H1 (cell line): ENCODE data around the gene CTTNBP2. TPM values are rescaled to one million over a fixed set of nuclear protein-coding genes. Genes with fewer than 3 reads are reported as not detected.

Experiments used
- CTCF ChIA-PET: fragments of 300-600 bp; sonication (Branson Sonifier 250); formaldehyde crosslinking; loops from one replicate; lab custom pipeline; 2021; ENCODE audit not compliant: partially characterized antibody; lab: Charles Lee
- POLR2A ChIA-PET: fragments of 300-600 bp; sonication (Branson Sonifier 250); formaldehyde crosslinking; loops from one replicate; lab custom pipeline; 2021; ENCODE audit warnings: inconsistent platforms; ENCODE audit not compliant: partially characterized antibody; lab: Charles Lee
- DNase-seq, 2 experiments: peaks; one replicate each; pipeline versions ENCODE4 v3.0.0 to v3.0.0-alpha.2; 2010 to 2022; ENCODE audit warnings: low spot score in 2 of 2, low read depth in 1 of 2, mixed read lengths in 1 of 2
- FAIRE-seq: peaks from 2 replicates; lab custom pipeline; 2011; peaks lifted over from hg19 to GRCh38; lab: Jason Lieb, UNC
- H2AFZ ChIP-seq: 2 replicates; pipeline ENCODE4 v1.8.1; 2012; ENCODE audit warnings: low read length, inconsistent platforms
- H2AK5ac ChIP-seq: 2 replicates; pipeline ENCODE4 v1.6.1; 2013; ENCODE audit warnings: low read depth, low read length
- H2BK120ac ChIP-seq: replicated peaks from 2 replicates; pipeline ENCODE3; 2013; ENCODE audit warnings: low read depth, low read length, inconsistent platforms
- H2BK12ac ChIP-seq: 2 replicates; pipeline ENCODE4 v1.6.1; 2013; ENCODE audit warnings: low read depth, low read length
- H2BK15ac ChIP-seq: 2 replicates; pipeline ENCODE4 v1.6.1; 2013; ENCODE audit warnings: low read length
- H2BK20ac ChIP-seq: 2 replicates; pipeline ENCODE4 v1.6.1; 2013; ENCODE audit warnings: low read length
- H2BK5ac ChIP-seq: 2 replicates; pipeline ENCODE4 v1.6.1; 2013; ENCODE audit warnings: low read depth, low read length
- H3K14ac ChIP-seq: 2 replicates; pipeline ENCODE4 v1.6.1; 2013; ENCODE audit warnings: inconsistent platforms; ENCODE audit not compliant: insufficient read length
- H3K18ac ChIP-seq: 2 replicates; pipeline ENCODE4 v1.6.1; 2013; ENCODE audit warnings: low read length; ENCODE audit errors: extremely low read depth
- H3K23ac ChIP-seq: 2 replicates; pipeline ENCODE4 v1.6.1; 2013; ENCODE audit warnings: inconsistent platforms; ENCODE audit not compliant: insufficient read length
- H3K23me2 ChIP-seq: 2 replicates; pipeline ENCODE4 v1.6.1; 2013; ENCODE audit warnings: low read depth, low read length
- H3K27ac ChIP-seq: 2 replicates; pipeline ENCODE4 v1.6.1; 2011; ENCODE audit warnings: low read depth, low read length, inconsistent platforms
- H3K27me3 ChIP-seq, 4 experiments: replicated peaks in 1 of 4; 1 replicate in 1 of 4; 2 replicates in 3 of 4; pipeline versions ENCODE4 v1.6.1 to v1.8.1; 2011 to 2013; ENCODE audit warnings: low read length in 3 of 4, mild to moderate bottlenecking in 3 of 4, inconsistent platforms in 2 of 4, mixed read lengths in 2 of 4, moderate library complexity in 1 of 4; ENCODE audit not compliant: control insufficient read depth in 3 of 4, insufficient read depth in 3 of 4; ENCODE audit errors: extremely low read depth in 1 of 4
- H3K36me3 ChIP-seq, 4 experiments: 2 replicates each; pipeline versions ENCODE4 v1.6.1 to v1.8.1; 2011 to 2013; ENCODE audit warnings: mild to moderate bottlenecking in 4 of 4, low read length in 3 of 4, moderate library complexity in 2 of 4, control low read depth in 1 of 4, inconsistent platforms in 1 of 4; ENCODE audit not compliant: insufficient read depth in 4 of 4, control insufficient read depth in 2 of 4
- H3K4ac ChIP-seq: replicated peaks from 2 replicates; pipeline ENCODE3; 2013; ENCODE audit warnings: low read length, low read depth, mixed read lengths, inconsistent platforms; ENCODE audit not compliant: insufficient read length
- H3K4me1 ChIP-seq, 4 experiments: replicated peaks in 1 of 4; 1 replicate in 1 of 4; 2 replicates in 3 of 4; pipeline versions ENCODE4 v1.6.1 to v1.8.1; 2011 to 2013; ENCODE audit warnings: low read length in 3 of 4, inconsistent platforms in 2 of 4, mixed read lengths in 1 of 4; ENCODE audit not compliant: insufficient read depth in 4 of 4, control insufficient read depth in 3 of 4
- H3K4me2 ChIP-seq, 2 experiments: 2 replicates each; pipeline versions ENCODE4 v1.6.1 to v1.8.1; 2011 to 2013; ENCODE audit warnings: low read depth in 2 of 2, low read length in 2 of 2, control low read depth in 1 of 2, inconsistent platforms in 1 of 2, mild to moderate bottlenecking in 1 of 2; ENCODE audit not compliant: insufficient read depth in 1 of 2
- H3K4me3 ChIP-seq, 4 experiments: fragments of 200-600, 300-600 bp in 1 of 4; sonication (generic), shearing (Covaris generic), sonication (Bioruptor Twin) in 1 of 4; 2 replicates each; pipeline versions ENCODE4 v1.5.1 to v1.8.1; 2011 to 2016; ENCODE audit warnings: low read length in 4 of 4, low read depth in 3 of 4, control low read depth in 2 of 4, inconsistent platforms in 2 of 4, mild to moderate bottlenecking in 2 of 4, mixed read lengths in 1 of 4, moderate library complexity in 1 of 4; ENCODE audit not compliant: insufficient read depth in 2 of 4; ENCODE audit errors: extremely low read depth in 1 of 4
- H3K56ac ChIP-seq: replicated peaks from 2 replicates; pipeline ENCODE3; 2013; ENCODE audit warnings: low read depth, mild to moderate bottlenecking, mixed read lengths, low read length, inconsistent platforms; ENCODE audit not compliant: insufficient read length
- H3K79me1 ChIP-seq: 2 replicates; pipeline ENCODE4 v1.6.1; 2013; ENCODE audit warnings: low read depth, low read length, control low read depth
- H3K79me2 ChIP-seq, 2 experiments: 2 replicates each; pipeline versions ENCODE4 v1.6.1 to v1.8.1; 2012 to 2013; ENCODE audit warnings: low read length in 2 of 2, mild to moderate bottlenecking in 2 of 2, inconsistent platforms in 1 of 2; ENCODE audit not compliant: insufficient read depth in 2 of 2, control insufficient read depth in 1 of 2
- H3K9ac ChIP-seq, 4 experiments: replicated peaks in 1 of 4; 1 replicate in 1 of 4; 2 replicates in 3 of 4; pipeline versions ENCODE4 v1.6.1 to v1.8.1; 2011 to 2013; ENCODE audit warnings: low read depth in 3 of 4, low read length in 3 of 4, control low read depth in 2 of 4, mild to moderate bottlenecking in 2 of 4, moderate library complexity in 2 of 4, inconsistent platforms in 1 of 4; ENCODE audit errors: extremely low read depth in 1 of 4
- H3K9me3 ChIP-seq, 2 experiments: 2 replicates each; pipeline versions ENCODE4 v1.6.1 to v1.8.1; 2012 to 2013; ENCODE audit warnings: mild to moderate bottlenecking in 2 of 2, moderate library complexity in 2 of 2, control low read depth in 1 of 2, inconsistent platforms in 1 of 2, low read depth in 1 of 2, low read length in 1 of 2, mixed read lengths in 1 of 2; ENCODE audit not compliant: insufficient read depth in 2 of 2
- H4K20me1 ChIP-seq, 2 experiments: replicated peaks in 1 of 2; 2 replicates each; pipeline versions ENCODE3 to v1.8.1; 2011 to 2013; ENCODE audit warnings: inconsistent platforms in 2 of 2, low read length in 2 of 2, mild to moderate bottlenecking in 1 of 2; ENCODE audit not compliant: insufficient read depth in 2 of 2, control insufficient read depth in 1 of 2
- H4K5ac ChIP-seq: 2 replicates; pipeline ENCODE4 v1.6.1; 2013; ENCODE audit warnings: low read length, low read depth, mixed read lengths, inconsistent platforms; ENCODE audit not compliant: insufficient read length
- H4K8ac ChIP-seq: 2 replicates; pipeline ENCODE4 v1.8.0; 2013; ENCODE audit warnings: mild to moderate bottlenecking, moderate library complexity, low read length, inconsistent platforms; ENCODE audit not compliant: insufficient read depth; ENCODE audit errors: extremely low read depth
- H4K91ac ChIP-seq: replicated peaks from 2 replicates; pipeline ENCODE3; 2013; ENCODE audit warnings: low read length, mixed read lengths, inconsistent platforms; ENCODE audit not compliant: insufficient read length
- BRCA1 ChIP-seq: IDR thresholded peaks from 2 replicates; pipeline ENCODE4 v1.6.1; 2012; ENCODE audit warnings: low read depth, low read length, improper control_type of control experiment
- CHD1 ChIP-seq: IDR thresholded peaks from 2 replicates; pipeline ENCODE4 v1.6.1; 2012; ENCODE audit warnings: low read depth, low read length, improper control_type of control experiment
- CHD2 ChIP-seq: IDR thresholded peaks from 2 replicates; pipeline ENCODE4 v1.6.1; 2012; ENCODE audit warnings: low read length, improper control_type of control experiment
- CREB1 ChIP-seq: IDR thresholded peaks from 2 replicates; pipeline ENCODE4 v1.6.1; 2012; ENCODE audit warnings: inconsistent platforms
- CTBP2 ChIP-seq: IDR thresholded peaks from 2 replicates; pipeline ENCODE4 v1.7.0; 2011; ENCODE audit warnings: borderline replicate concordance, mild to moderate bottlenecking, moderate library complexity, mixed read lengths, low read length; ENCODE audit not compliant: insufficient read depth, insufficient read length
- GABPA ChIP-seq: IDR thresholded peaks from 2 replicates; pipeline ENCODE4 v1.6.1; 2011; ENCODE audit warnings: mild to moderate bottlenecking, low read length, moderate library complexity, borderline replicate concordance; ENCODE audit not compliant: insufficient read depth
- NRF1 ChIP-seq: IDR thresholded peaks from 2 replicates; pipeline ENCODE4 v1.6.1; 2011; ENCODE audit warnings: mild to moderate bottlenecking, low read depth, low read length, improper control_type of control experiment
- SP2 ChIP-seq: IDR thresholded peaks from 2 replicates; pipeline ENCODE4 v1.6.1; 2012; ENCODE audit warnings: mild to moderate bottlenecking, low read length, inconsistent platforms
- TAF1 ChIP-seq: IDR thresholded peaks from 2 replicates; pipeline ENCODE4 v1.6.1; 2011; ENCODE audit warnings: mild to moderate bottlenecking, low read depth, low read length
- WGBS, 2 experiments: shearing (Covaris generic) in 1 of 2; methylation state at CpG; one replicate each; pipeline versions ENCODE4 v1.1.6 to v1.1.7; 2013 to 2015; ENCODE audit warnings: low lambda C conversion rate in 2 of 2, mixed read lengths in 2 of 2, inconsistent platforms in 1 of 2, low coverage in 1 of 2, missing lambda C conversion rate in 1 of 2; ENCODE audit not compliant: insufficient replicate concordance in 2 of 2, insufficient coverage in 1 of 2, insufficient read length in 1 of 2; ENCODE audit errors: extremely low coverage in 1 of 2, missing lambda C conversion rate in 1 of 2; 5-methylcytosine and 5-hydroxymethylcytosine counted together
- polyA plus RNA-seq, 7 experiments: library from polyadenylated mRNA; depleted of rRNA in 3 of 7; stranded (reverse) in 5 of 7; unstranded in 2 of 7; fragments of >200 nt in 5 of 7; fragments of 200-250 nt in 2 of 7; gene quantifications; 1 replicate in 5 of 7; 2 replicates in 1 of 7; 4 replicates in 1 of 7; pipeline versions ENCODE4 v1.2.1 to v1.2.3, GENCODE V29; 2011 to 2013; ENCODE audit warnings: missing spikeins in 2 of 7, mixed read lengths in 2 of 7
- total RNA-seq: library from RNA; stranded (reverse); fragmentation: NEBNext Ultra II Directional; extraction: Animal tissue kit (Norgen Biotek cat#: 25700); gene quantifications from 2 replicates; pipeline ENCODE4 v1.2.1, GENCODE V29; 2021
- TF ChIP-seq, protein P1 (sequence below): IDR thresholded peaks from 2 replicates; pipeline ENCODE4 v1.6.1; 2011; ENCODE audit warnings: low read depth, mild to moderate bottlenecking, low read length; ENCODE audit not compliant: insufficient read depth
- TF ChIP-seq, protein P2 (sequence below): IDR thresholded peaks from 2 replicates; pipeline ENCODE4 v1.6.1; 2011; ENCODE audit warnings: low read length, improper control_type of control experiment

Gene CTTNBP2
- total and polyA plus RNA-seq, 2 of the 8 experiments (the other 6 are each of a cell fraction or from before 2014, with no cell fraction given) = 15.3 to 35.1 TPM

DNA sequence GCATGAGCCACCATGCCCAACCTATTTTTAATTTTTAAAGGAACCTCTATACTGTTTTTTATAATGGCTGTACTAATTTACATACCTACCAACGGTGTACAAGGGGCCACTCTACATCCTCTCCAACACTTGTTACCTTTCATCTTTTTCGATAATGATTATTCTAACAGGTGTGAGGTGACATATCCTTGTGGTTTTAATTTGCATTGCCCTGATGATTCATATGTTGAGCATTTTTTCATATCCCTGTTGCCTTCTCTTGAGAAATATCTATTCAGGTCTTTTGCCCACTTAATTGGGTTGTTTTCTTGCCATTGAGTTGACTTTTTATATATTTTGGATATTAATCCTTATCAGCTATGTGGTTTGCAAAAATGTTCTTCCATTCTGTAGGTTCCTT lies 167.0 kb downstream of the CTTNBP2 start:
- H3K9me3 ChIP-seq = no peaks in the 10 kb centered on the region
- TF ChIP-seq CHD2 = no peak
- TF ChIP-seq TAF1 = no peak
- no peak for TF ChIP-seq GABPA
- TF ChIP-seq, protein P1, sequence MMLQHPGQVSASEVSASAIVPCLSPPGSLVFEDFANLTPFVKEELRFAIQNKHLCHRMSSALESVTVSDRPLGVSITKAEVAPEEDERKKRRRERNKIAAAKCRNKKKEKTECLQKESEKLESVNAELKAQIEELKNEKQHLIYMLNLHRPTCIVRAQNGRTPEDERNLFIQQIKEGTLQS = no peak
- no peak for TF ChIP-seq CHD1
- TF ChIP-seq BRCA1 = no peak
- TF ChIP-seq SP2 = no peak
- no peak for TF ChIP-seq CREB1
- TF ChIP-seq, protein P2, sequence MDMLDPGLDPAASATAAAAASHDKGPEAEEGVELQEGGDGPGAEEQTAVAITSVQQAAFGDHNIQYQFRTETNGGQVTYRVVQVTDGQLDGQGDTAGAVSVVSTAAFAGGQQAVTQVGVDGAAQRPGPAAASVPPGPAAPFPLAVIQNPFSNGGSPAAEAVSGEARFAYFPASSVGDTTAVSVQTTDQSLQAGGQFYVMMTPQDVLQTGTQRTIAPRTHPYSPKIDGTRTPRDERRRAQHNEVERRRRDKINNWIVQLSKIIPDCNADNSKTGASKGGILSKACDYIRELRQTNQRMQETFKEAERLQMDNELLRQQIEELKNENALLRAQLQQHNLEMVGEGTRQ = no peak
- no peak for TF ChIP-seq CTBP2
- TF ChIP-seq NRF1 = no peak
- CTCF ChIA-PET = interaction anchor here (0.7 to 0.9 kb wide), 2 partner anchors 9 to 37 kb away, joined by 3 read pairs; no protein-coding TSS in a partner anchor

More for the DNA sequence above, 167.0 kb downstream of the CTTNBP2 start:
- Histone ChIP-seq H3K56ac (no peak overlapping the region), H3K4me1 (no peaks in the 10 kb centered on the region), H2BK5ac (no peak overlapping the region), H3K79me2 (no peaks in the 10 kb centered on the region), H4K91ac (no peak overlapping the region), H4K5ac (no peak overlapping the region), H3K36me3 (peaks cover 0 to under 1% (median 0%) of the 10 kb centered on the region in 4 experiments; a peak in 2 of 8 replicates), H3K27ac (no peak overlapping the region), H2BK120ac (no peak overlapping the region), H2BK15ac (no peak overlapping the region), H2BK20ac (no peak overlapping the region), H4K20me1 (no peaks in the 10 kb centered on the region), H3K23ac (no peak overlapping the region), H3K4ac (no peak overlapping the region), H3K27me3 (no peaks in the 10 kb centered on the region), H3K4me3 (no peak overlapping the region), H2AFZ (no peak overlapping the region), H3K79me1 (no peaks in the 10 kb centered on the region), H3K9ac (no peak overlapping the region), H3K23me2 (no peaks in the 10 kb centered on the region), H3K14ac (no peak overlapping the region), H2BK12ac (no peak overlapping the region), H3K18ac (no peak overlapping the region), H4K8ac (no peak overlapping the region), H2AK5ac (no peak overlapping the region), H3K4me2 (no peak overlapping the region)
- POLR2A ChIA-PET = no interaction called here
- FAIRE-seq (no peak), DNase-seq (no peak)
- WGBS, 2 experiments = 80% methylated on average over 2 of the region's 2 CpGs; no CpG with 5 or more reads in 1 of the 2 experiments
